HepG2 (cell line): ENCODE results near the gene MCFD2. TPM values are rescaled to one million over a fixed set of nuclear protein-coding genes. Genes with fewer than 3 reads are reported as not detected.
A peak's percentile ranks its signal among the peaks of the same experiment; 100 is the strongest.

Experiments
- EEA1 ChIP-seq: sonication (generic); formaldehyde crosslinking; IDR thresholded peaks from 2 replicates; pipeline ENCODE4 v1.5.1; 2020; ENCODE audit warnings: mild to moderate bottlenecking, missing genetic modification reagents, borderline replicate concordance
- GATA4 ChIP-seq: sonication (generic); IDR thresholded peaks from 2 replicates; pipeline ENCODE4 v1.6.1; 2016; ENCODE audit warnings: antibody characterized with exemption, low read depth, borderline replicate concordance
- HNRNPLL ChIP-seq: fragments of 200-400 bp; formaldehyde crosslinking; IDR thresholded peaks from 2 replicates; pipeline ENCODE4 v1.6.1; 2017; ENCODE audit warnings: mild to moderate bottlenecking, low read depth, low read length; ENCODE audit not compliant: poor library complexity, severe bottlenecking
- KAT7 ChIP-seq: IDR thresholded peaks from 2 replicates; pipeline ENCODE4 v1.6.1; 2018; ENCODE audit warnings: borderline replicate concordance, missing compliant biosample characterization
- MAFF ChIP-seq: IDR thresholded peaks from 2 replicates; pipeline ENCODE4 v1.6.1; 2011; ENCODE audit warnings: low read depth, low read length, improper control_type of control experiment
- MTERF4 ChIP-seq: sonication (generic); formaldehyde crosslinking; IDR thresholded peaks from 2 replicates; pipeline ENCODE4 v1.8.0; 2023; ENCODE audit warnings: mild to moderate bottlenecking, missing genetic modification reagents
- MXD3 ChIP-seq: IDR thresholded peaks from 2 replicates; pipeline ENCODE4 v1.6.1; 2016; ENCODE audit warnings: mild to moderate bottlenecking, missing biosample characterization, missing genetic modification reagents
- SMYD3 ChIP-seq: sonication (generic); formaldehyde crosslinking; IDR thresholded peaks from 2 replicates; pipeline ENCODE4 v1.8.1; 2023; ENCODE audit warnings: mild to moderate bottlenecking, missing genetic modification reagents
- SSRP1 ChIP-seq: IDR thresholded peaks from 2 replicates; pipeline ENCODE4 v1.6.1; 2016; ENCODE audit warnings: control low read depth
- ZBTB1 ChIP-seq: sonication (generic); formaldehyde crosslinking; IDR thresholded peaks from 2 replicates; pipeline ENCODE4 v1.4.0; 2020; ENCODE audit warnings: missing genetic modification reagents, borderline replicate concordance
- ZNF180 ChIP-seq: sonication (generic); formaldehyde crosslinking; IDR thresholded peaks from 2 replicates; pipeline ENCODE4 v1.4.0; 2020; ENCODE audit warnings: low read depth, missing genetic modification reagents, borderline replicate concordance
- ZNF337 ChIP-seq: sonication (generic); formaldehyde crosslinking; IDR thresholded peaks from 2 replicates; pipeline ENCODE4 v1.5.1; 2020; ENCODE audit warnings: missing genetic modification reagents, low read depth, mild to moderate bottlenecking, borderline replicate concordance
- ZNF446 ChIP-seq: sonication (generic); formaldehyde crosslinking; IDR thresholded peaks from 2 replicates; pipeline ENCODE4 v1.5.0; 2020; ENCODE audit warnings: mild to moderate bottlenecking, missing genetic modification reagents
- ZNF605 ChIP-seq: sonication (generic); formaldehyde crosslinking; IDR thresholded peaks from 2 replicates; pipeline ENCODE4 v1.8.0; 2022; ENCODE audit warnings: mild to moderate bottlenecking, missing genetic modification reagents
- ZNF703 ChIP-seq: sonication (generic); formaldehyde crosslinking; IDR thresholded peaks from 2 replicates; pipeline ENCODE4 v1.5.1; 2020; ENCODE audit warnings: missing genetic modification reagents, mild to moderate bottlenecking, moderate library complexity, borderline replicate concordance
- polyA plus RNA-seq, 8 experiments: library from polyadenylated mRNA; depleted of rRNA in 3 of 8; stranded (reverse) in 7 of 8; unstranded in 1 of 8; fragments of >200 nt; fragmentation: Illumina TruSeq in 4 of 8; extraction: Trizol in 4 of 8; gene quantifications; 2 replicates each; pipeline versions ENCODE4 v1.2.1 to v1.2.3, GENCODE V29; 2011 to 2016; ENCODE audit warnings: low read depth in 4 of 8, missing spikeins in 1 of 8, mixed read lengths in 1 of 8; ENCODE audit not compliant: insufficient read depth in 1 of 8
- total RNA-seq, 5 experiments: library from RNA; depleted of rRNA; stranded (reverse); fragments of >200 nt; fragmentation: Illumina TruSeq; extraction: Trizol; gene quantifications; 2 replicates each; pipeline ENCODE4 v1.2.3, GENCODE V29; 2016; ENCODE audit warnings: low read depth in 1 of 5
- TF ChIP-seq, protein P1 (sequence below): sonication (generic); formaldehyde crosslinking; IDR thresholded peaks from 2 replicates; pipeline ENCODE4 v1.4.0; 2020; ENCODE audit warnings: missing genetic modification reagents, borderline replicate concordance
- TF ChIP-seq, protein P2 (sequence below): sonication (generic); formaldehyde crosslinking; IDR thresholded peaks from 2 replicates; pipeline ENCODE4 v1.4.0; 2020; ENCODE audit warnings: mild to moderate bottlenecking, missing genetic modification reagents
- TF ChIP-seq, protein P3 (sequence below): sonication (generic); formaldehyde crosslinking; IDR thresholded peaks from 2 replicates; pipeline ENCODE4 v1.4.0; 2020; ENCODE audit warnings: mild to moderate bottlenecking, missing genetic modification reagents
- TF ChIP-seq, protein P4 (sequence below): sonication (generic); formaldehyde crosslinking; IDR thresholded peaks from 2 replicates; pipeline ENCODE4 v1.4.0; 2020; ENCODE audit warnings: mild to moderate bottlenecking, missing genetic modification reagents

Gene MCFD2
- total and polyA plus RNA-seq, 2 of the 13 experiments (the other 11 are each of a cell fraction or from before 2014, with no cell fraction given) = 183 to 232 TPM

GRCh38 chr2:46915281-46915810, at the start of gene MCFD2 (continued):
- TF ChIP-seq MTERF4 (CRISPR knock-in tag) (peak; percentile 78; the same call in 1 of the 2 replicates), HNRNPLL (peak; percentile 94), GATA4 (no peak), MXD3 (peak; percentile 23; the same call in 1 of the 2 replicates), ZNF446 (peak; percentile 94), ZBTB1 (CRISPR knock-in tag) (0 out of 2 replicates have a peak, but pooled peaks have one; percentile 57), SSRP1 (no peak), ZNF605 (0 out of 2 replicates have a peak, but pooled peaks have one; percentile 4), MAFF (no peak), ZNF703 (CRISPR knock-in tag) (no peak; the same call in 1 of the 2 replicates), ZNF337 (CRISPR knock-in tag) (no peak), EEA1 (CRISPR knock-in tag) (no peak), KAT7 (CRISPR knock-in tag) (peak; percentile 82; the same call in 1 of the 2 replicates), ZNF180 (no peak), SMYD3 (CRISPR knock-in tag) (no peak)
- TF ChIP-seq, protein P1, sequence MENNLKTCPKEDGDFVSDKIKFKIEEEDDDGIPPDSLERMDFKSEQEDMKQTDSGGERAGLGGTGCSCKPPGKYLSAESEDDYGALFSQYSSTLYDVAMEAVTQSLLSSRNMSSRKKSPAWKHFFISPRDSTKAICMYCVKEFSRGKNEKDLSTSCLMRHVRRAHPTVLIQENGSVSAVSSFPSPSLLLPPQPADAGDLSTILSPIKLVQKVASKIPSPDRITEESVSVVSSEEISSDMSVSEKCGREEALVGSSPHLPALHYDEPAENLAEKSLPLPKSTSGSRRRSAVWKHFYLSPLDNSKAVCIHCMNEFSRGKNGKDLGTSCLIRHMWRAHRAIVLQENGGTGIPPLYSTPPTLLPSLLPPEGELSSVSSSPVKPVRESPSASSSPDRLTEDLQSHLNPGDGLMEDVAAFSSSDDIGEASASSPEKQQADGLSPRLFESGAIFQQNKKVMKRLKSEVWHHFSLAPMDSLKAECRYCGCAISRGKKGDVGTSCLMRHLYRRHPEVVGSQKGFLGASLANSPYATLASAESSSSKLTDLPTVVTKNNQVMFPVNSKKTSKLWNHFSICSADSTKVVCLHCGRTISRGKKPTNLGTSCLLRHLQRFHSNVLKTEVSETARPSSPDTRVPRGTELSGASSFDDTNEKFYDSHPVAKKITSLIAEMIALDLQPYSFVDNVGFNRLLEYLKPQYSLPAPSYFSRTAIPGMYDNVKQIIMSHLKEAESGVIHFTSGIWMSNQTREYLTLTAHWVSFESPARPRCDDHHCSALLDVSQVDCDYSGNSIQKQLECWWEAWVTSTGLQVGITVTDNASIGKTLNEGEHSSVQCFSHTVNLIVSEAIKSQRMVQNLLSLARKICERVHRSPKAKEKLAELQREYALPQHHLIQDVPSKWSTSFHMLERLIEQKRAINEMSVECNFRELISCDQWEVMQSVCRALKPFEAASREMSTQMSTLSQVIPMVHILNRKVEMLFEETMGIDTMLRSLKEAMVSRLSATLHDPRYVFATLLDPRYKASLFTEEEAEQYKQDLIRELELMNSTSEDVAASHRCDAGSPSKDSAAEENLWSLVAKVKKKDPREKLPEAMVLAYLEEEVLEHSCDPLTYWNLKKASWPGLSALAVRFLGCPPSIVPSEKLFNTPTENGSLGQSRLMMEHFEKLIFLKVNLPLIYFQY (CRISPR knock-in tag) = 0 out of 2 replicates have a peak, but pooled peaks have one; percentile 15
- TF ChIP-seq, protein P2, sequence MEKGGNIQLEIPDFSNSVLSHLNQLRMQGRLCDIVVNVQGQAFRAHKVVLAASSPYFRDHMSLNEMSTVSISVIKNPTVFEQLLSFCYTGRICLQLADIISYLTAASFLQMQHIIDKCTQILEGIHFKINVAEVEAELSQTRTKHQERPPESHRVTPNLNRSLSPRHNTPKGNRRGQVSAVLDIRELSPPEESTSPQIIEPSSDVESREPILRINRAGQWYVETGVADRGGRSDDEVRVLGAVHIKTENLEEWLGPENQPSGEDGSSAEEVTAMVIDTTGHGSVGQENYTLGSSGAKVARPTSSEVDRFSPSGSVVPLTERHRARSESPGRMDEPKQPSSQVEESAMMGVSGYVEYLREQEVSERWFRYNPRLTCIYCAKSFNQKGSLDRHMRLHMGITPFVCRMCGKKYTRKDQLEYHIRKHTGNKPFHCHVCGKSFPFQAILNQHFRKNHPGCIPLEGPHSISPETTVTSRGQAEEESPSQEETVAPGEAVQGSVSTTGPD = 0 out of 2 replicates have a peak, but pooled peaks have one; percentile 54
- TF ChIP-seq, protein P3, sequence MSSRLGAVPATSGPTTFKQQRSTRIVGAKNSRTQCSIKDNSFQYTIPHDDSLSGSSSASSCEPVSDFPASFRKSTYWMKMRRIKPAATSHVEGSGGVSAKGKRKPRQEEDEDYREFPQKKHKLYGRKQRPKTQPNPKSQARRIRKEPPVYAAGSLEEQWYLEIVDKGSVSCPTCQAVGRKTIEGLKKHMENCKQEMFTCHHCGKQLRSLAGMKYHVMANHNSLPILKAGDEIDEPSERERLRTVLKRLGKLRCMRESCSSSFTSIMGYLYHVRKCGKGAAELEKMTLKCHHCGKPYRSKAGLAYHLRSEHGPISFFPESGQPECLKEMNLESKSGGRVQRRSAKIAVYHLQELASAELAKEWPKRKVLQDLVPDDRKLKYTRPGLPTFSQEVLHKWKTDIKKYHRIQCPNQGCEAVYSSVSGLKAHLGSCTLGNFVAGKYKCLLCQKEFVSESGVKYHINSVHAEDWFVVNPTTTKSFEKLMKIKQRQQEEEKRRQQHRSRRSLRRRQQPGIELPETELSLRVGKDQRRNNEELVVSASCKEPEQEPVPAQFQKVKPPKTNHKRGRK = 0 out of 2 replicates have a peak, but pooled peaks have one; percentile 17
- TF ChIP-seq, protein P4, sequence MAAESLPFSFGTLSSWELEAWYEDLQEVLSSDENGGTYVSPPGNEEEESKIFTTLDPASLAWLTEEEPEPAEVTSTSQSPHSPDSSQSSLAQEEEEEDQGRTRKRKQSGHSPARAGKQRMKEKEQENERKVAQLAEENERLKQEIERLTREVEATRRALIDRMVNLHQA (CRISPR knock-in tag) = no peak
